Mesenchymal stem cell (in vitro differentiated cells and primary cell): ENCODE measurements around the gene CDK10.

Experiments
- DNase-seq: peaks from one replicate; pipeline ENCODE4 v3.0.0-alpha.2; 2013
- H2AFZ ChIP-seq: one replicate; pipeline ENCODE4 v1.6.1; 2013; ENCODE audit warnings: low read depth, mild to moderate bottlenecking, control low read depth, inconsistent platforms, low read length, moderate library complexity
- H2AK5ac ChIP-seq: 2 replicates; pipeline ENCODE4 v1.6.1; 2013; ENCODE audit warnings: low read length, moderate library complexity, mild to moderate bottlenecking, inconsistent platforms; ENCODE audit not compliant: severe bottlenecking
- H2BK120ac ChIP-seq: one replicate; pipeline ENCODE4 v1.6.1; 2013; ENCODE audit warnings: low read depth, mild to moderate bottlenecking, inconsistent platforms, low read length, moderate library complexity
- H2BK12ac ChIP-seq, 2 experiments: one replicate each; pipeline ENCODE4 v1.6.1; 2013; ENCODE audit warnings: inconsistent platforms in 2 of 2, low read length in 2 of 2, mild to moderate bottlenecking in 2 of 2, moderate library complexity in 2 of 2, control low read depth in 1 of 2
- H2BK15ac ChIP-seq: one replicate; pipeline ENCODE4 v1.6.1; 2013; ENCODE audit warnings: mild to moderate bottlenecking, low read depth, inconsistent platforms; ENCODE audit not compliant: poor library complexity, severe bottlenecking
- H2BK5ac ChIP-seq: 2 replicates; pipeline ENCODE4 v1.6.1; 2013; ENCODE audit warnings: low read depth, mild to moderate bottlenecking, low read length, control low read depth, inconsistent platforms; ENCODE audit not compliant: poor library complexity, severe bottlenecking
- H3K14ac ChIP-seq, 2 experiments: one replicate each; pipeline ENCODE4 v1.6.1; 2013; ENCODE audit warnings: inconsistent platforms in 2 of 2, low read length in 2 of 2, control low read depth in 1 of 2, mild to moderate bottlenecking in 1 of 2, moderate library complexity in 1 of 2
- H3K18ac ChIP-seq, 2 experiments: one replicate each; pipeline ENCODE4 v1.6.1; 2013; ENCODE audit warnings: inconsistent platforms in 2 of 2, low read length in 2 of 2, control low read depth in 1 of 2, low read depth in 1 of 2, mild to moderate bottlenecking in 1 of 2
- H3K23ac ChIP-seq, 2 experiments: one replicate each; pipeline ENCODE4 v1.6.1; 2013; ENCODE audit warnings: inconsistent platforms in 2 of 2, low read length in 2 of 2, mild to moderate bottlenecking in 2 of 2, moderate library complexity in 2 of 2, control low read depth in 1 of 2
- H3K27ac ChIP-seq: 2 replicates; pipeline ENCODE4 v1.5.1; 2013; ENCODE audit warnings: mild to moderate bottlenecking, moderate library complexity, low read length, control low read depth, inconsistent platforms; ENCODE audit not compliant: poor library complexity, severe bottlenecking
- H3K27me3 ChIP-seq, 2 experiments: 2 replicates each; pipeline versions ENCODE4 v1.6.1 to v1.7.0; 2013; ENCODE audit warnings: low read length in 2 of 2, mild to moderate bottlenecking in 2 of 2, moderate library complexity in 2 of 2, control low read depth in 1 of 2, inconsistent platforms in 1 of 2; ENCODE audit not compliant: control insufficient read depth in 1 of 2, insufficient read depth in 1 of 2
- H3K36me3 ChIP-seq, 2 experiments: 2 replicates each; pipeline versions ENCODE4 v1.6.1 to v1.7.0; 2013; ENCODE audit warnings: low read length in 2 of 2, control low read depth in 1 of 2, inconsistent platforms in 1 of 2, low read depth in 1 of 2, mild to moderate bottlenecking in 1 of 2; ENCODE audit not compliant: insufficient read depth in 2 of 2, control insufficient read depth in 1 of 2
- H3K4ac ChIP-seq, 2 experiments: one replicate each; pipeline ENCODE4 v1.6.1; 2013; ENCODE audit warnings: inconsistent platforms in 2 of 2, low read length in 2 of 2, mild to moderate bottlenecking in 2 of 2, moderate library complexity in 2 of 2, control low read depth in 1 of 2, low read depth in 1 of 2
- H3K4me1 ChIP-seq: 2 replicates; pipeline ENCODE4 v1.6.1; 2013; ENCODE audit warnings: low read depth, low read length, control low read depth; ENCODE audit not compliant: control insufficient read depth, insufficient read depth
- H3K4me2 ChIP-seq: 2 replicates; pipeline ENCODE4 v1.6.1; 2013; ENCODE audit warnings: low read length, mild to moderate bottlenecking, inconsistent platforms; ENCODE audit not compliant: poor library complexity, severe bottlenecking
- H3K4me3 ChIP-seq, 2 experiments: 2 replicates each; pipeline versions ENCODE4 v1.5.1 to v1.7.0; 2013; ENCODE audit warnings: low read length in 2 of 2, mild to moderate bottlenecking in 2 of 2, control low read depth in 1 of 2, low read depth in 1 of 2; ENCODE audit not compliant: insufficient read depth in 1 of 2
- H3K79me1 ChIP-seq: replicated peaks from 2 replicates; pipeline ENCODE4 v1.6.1; 2013; ENCODE audit warnings: mild to moderate bottlenecking, control low read depth, low read length, inconsistent platforms; ENCODE audit not compliant: poor library complexity, severe bottlenecking
- H3K9ac ChIP-seq: 2 replicates; pipeline ENCODE4 v1.7.0; 2013; ENCODE audit warnings: mild to moderate bottlenecking, low read length, moderate library complexity
- H3K9me3 ChIP-seq: 2 replicates; pipeline ENCODE4 v1.7.0; 2013; ENCODE audit warnings: mild to moderate bottlenecking, low read length; ENCODE audit not compliant: control insufficient read depth
- H4K8ac ChIP-seq: one replicate; pipeline ENCODE4 v1.6.1; 2013; ENCODE audit warnings: inconsistent platforms, mild to moderate bottlenecking, low read length, moderate library complexity
- H4K91ac ChIP-seq: one replicate; pipeline ENCODE4 v1.6.1; 2013; ENCODE audit warnings: mild to moderate bottlenecking, low read length, inconsistent platforms
- WGBS: methylation state at CpG from one replicate; pipeline ENCODE4 v1.1.7; 2013; ENCODE audit warnings: mixed read lengths; 5-methylcytosine and 5-hydroxymethylcytosine counted together

Gene CDK10

GRCh38 chr16:89709716-89710432 is 23.4 kb downstream of the CDK10 start:
- Histone ChIP-seq H3K4ac (no peak overlapping the region), H3K79me1 (peaks cover 2% of the 10 kb centered on the region), H2BK120ac (no peak overlapping the region), H2BK5ac (no peak overlapping the region), H4K8ac (no peak overlapping the region), H2AFZ (no peak overlapping the region), H2BK12ac (no peak overlapping the region), H3K9me3 (no peaks in the 10 kb centered on the region), H3K36me3 (peaks cover 19 to 43% of the 10 kb centered on the region in 2 experiments), H3K9ac (no peak overlapping the region), H3K4me3 (no peak overlapping the region), H3K4me1 (peaks cover 27% of the 10 kb centered on the region), H3K27me3 (no peaks in the 10 kb centered on the region), H3K23ac (no peak overlapping the region), H3K18ac (no peak overlapping the region), H4K91ac (no peak overlapping the region), H2AK5ac (peak overlapping the region; percentile 13), H3K4me2 (no peak overlapping the region), H3K27ac (no peak overlapping the region), H2BK15ac (no peak overlapping the region), H3K14ac (no peak overlapping the region)
- no peak for DNase-seq
- WGBS = 76% methylated on average over 19 of the region's 19 CpGs

DNA sequence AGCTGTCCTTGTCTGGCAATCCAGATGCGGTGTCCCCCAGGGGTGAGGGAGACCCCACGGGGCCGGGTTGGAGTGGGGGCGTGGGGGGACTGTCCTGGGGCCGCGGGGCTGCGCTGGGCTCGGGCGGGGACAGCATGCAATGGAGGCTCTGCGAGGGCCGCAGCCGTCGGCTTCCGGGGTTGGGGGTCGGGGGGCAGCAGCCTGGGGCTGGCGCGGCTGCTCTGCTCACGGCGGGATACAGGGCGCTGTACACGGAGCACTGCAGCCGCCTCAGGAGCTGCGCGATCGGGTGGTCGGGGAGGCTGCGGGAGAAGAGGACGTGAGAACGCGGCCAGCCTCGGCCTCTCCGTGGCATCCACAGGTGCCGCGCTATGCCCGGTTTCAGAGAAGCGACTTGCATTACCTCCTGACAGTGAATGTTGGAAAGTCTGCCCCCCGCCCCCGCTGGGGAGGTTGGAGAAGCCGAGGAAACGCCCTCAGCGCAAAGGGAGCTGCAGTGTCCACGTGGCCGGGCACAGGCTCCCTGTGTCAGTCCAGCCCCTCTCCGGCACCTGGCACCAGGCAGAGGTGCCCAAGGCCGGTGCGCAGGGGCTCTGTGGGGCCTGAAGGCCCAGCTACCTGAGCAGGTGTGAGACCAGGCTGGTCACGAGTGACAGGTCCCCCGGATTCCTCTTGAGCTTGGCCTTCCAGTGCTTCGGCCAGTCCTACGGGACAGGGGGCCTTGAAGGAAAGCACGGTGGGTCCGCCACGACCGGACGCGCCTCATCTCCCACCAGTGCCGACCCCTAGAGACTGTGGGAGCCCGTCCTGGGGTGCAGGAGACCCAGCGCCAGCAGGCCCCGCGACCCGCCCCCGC is 24.4 kb downstream of the CDK10 start:
- no peak overlapping the region for H2BK15ac ChIP-seq
- H3K18ac ChIP-seq = no peak overlapping the region
- H2BK12ac ChIP-seq = no peak overlapping the region
- no peaks in the 10 kb centered on the region for H3K27me3 ChIP-seq
- H3K4me2 ChIP-seq = no peak overlapping the region
- H3K4me1 ChIP-seq = peaks cover 25% of the 10 kb centered on the region
- no peak overlapping the region for H3K27ac ChIP-seq
- H2BK5ac ChIP-seq = no peak overlapping the region
- no peak overlapping the region for H4K91ac ChIP-seq
- no peak overlapping the region for H2AFZ ChIP-seq
- no peak overlapping the region for H3K4ac ChIP-seq
- H3K36me3 ChIP-seq = peaks cover 22 to 49% of the 10 kb centered on the region in 2 experiments
- H4K8ac ChIP-seq = no peak overlapping the region
- no peak overlapping the region for H3K14ac ChIP-seq
- no peak overlapping the region for H2BK120ac ChIP-seq
- H2AK5ac ChIP-seq = no peak overlapping the region
- H3K9me3 ChIP-seq = no peaks in the 10 kb centered on the region
- H3K4me3 ChIP-seq = no peak overlapping the region
- no peak overlapping the region for H3K9ac ChIP-seq
- no peak overlapping the region for H3K23ac ChIP-seq
- DNase-seq = no peak
- 93% methylated on average over 61 of the region's 63 CpGs for WGBS
- H3K79me1 ChIP-seq = peaks cover 2% of the 10 kb centered on the region

DNA sequence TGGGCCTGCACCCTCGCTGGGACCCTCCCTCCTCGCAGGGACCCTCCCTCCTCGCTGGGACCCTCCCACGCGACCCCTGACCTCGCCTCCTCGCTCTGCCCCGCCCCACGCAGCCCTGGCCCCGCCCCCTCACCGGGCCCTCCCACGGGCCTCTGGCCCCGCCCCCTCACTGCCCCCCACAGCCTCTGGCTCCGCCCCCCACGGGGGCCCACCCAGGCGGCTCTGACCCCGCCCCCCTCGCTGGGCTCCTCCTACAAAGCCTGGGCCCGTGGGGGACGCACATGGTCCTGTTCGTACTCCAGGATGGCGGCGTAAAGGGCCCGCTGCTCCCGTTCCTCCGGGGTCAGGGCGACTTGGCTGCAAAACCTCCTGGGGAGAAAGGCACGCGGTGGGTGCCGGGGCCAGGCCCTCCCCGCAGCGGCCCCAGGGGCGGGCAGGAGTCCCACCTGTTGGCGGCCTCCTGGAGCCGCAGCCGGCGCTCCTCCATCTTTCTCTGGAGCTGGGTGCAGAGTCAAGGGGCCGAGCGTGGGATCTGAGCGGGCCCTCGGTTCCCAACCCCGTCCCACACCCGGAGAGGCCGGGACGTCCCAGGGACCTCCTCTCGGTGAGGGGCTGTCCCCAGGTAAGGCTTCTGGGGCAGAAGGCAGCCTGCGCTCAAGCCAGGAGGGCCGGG is 25.2 kb downstream of the CDK10 start:
- peak overlapping the region; percentile 61 to 66 for H3K4me3 ChIP-seq

More for the DNA sequence above, 25.2 kb downstream of the CDK10 start:
- no peak overlapping the region for H2BK5ac ChIP-seq
- WGBS = 7% methylated on average over 43 of the region's 48 CpGs
- H3K23ac ChIP-seq = no peak overlapping the region
- peak overlapping the region; percentile 23 for H2BK120ac ChIP-seq
- H3K36me3 ChIP-seq = peaks cover 26 to 53% of the 10 kb centered on the region in 2 experiments
- H3K4ac ChIP-seq = peak overlapping the region; percentile 13 to 57
- H2AK5ac ChIP-seq = no peak overlapping the region
- H3K18ac ChIP-seq = peak overlapping the region; percentile 35 to 37
- peak overlapping the region; percentile 29 for H2AFZ ChIP-seq
- peak; percentile 67 for DNase-seq
- no peak overlapping the region for H2BK15ac ChIP-seq
- H2BK12ac ChIP-seq = no peak overlapping the region
- H3K14ac ChIP-seq = no peak overlapping the region
- peak overlapping the region; percentile 38 for H3K9ac ChIP-seq
- no peak overlapping the region for H3K27ac ChIP-seq
- peak overlapping the region; percentile 84 for H3K4me2 ChIP-seq
- H3K27me3 ChIP-seq = no peaks in the 10 kb centered on the region
- peaks cover 8% of the 10 kb centered on the region for H3K79me1 ChIP-seq
- H3K4me1 ChIP-seq = peaks cover 22% of the 10 kb centered on the region
- no peak overlapping the region for H4K91ac ChIP-seq
- peak overlapping the region; percentile 78 for H4K8ac ChIP-seq
- H3K9me3 ChIP-seq = no peaks in the 10 kb centered on the region
